ENCODE results near the gene ARMC2. TPM values are rescaled to one million over a fixed set of nuclear protein-coding genes. Genes with fewer than 3 reads are reported as not detected.

ARMC2 gene
- total and polyA plus RNA-seq, 2 donors (not counting 3 experiments of a cell fraction or from before 2014, with no cell fraction given), result 1.7 to 3.7 TPM

DNA sequence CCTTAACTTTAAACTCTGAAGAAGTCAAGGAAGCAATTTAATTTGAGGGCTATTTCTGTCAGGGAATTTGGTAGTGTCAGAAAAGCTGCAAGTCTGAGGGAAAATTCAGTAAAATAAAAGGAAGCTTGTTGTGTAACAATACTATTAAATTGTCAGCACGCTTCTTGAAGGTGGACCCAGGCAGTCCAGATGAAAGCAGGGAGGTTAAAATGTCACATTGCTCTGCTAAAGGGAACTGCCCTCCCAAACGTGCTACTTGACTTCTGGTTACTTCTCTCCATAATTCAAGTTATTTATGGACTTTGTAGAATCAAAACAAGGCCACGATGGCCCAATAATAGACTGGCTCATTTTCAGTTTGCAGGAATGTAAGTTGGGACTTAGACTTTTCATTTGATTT lies 28.2 kb upstream of the ARMC2 start:
- Histone ChIP-seq H2AFZ (ENCODE audit: low read depth, low read length) (no peak overlapping the region), H4K20me1 (replicated peaks; ENCODE audit: control insufficient read depth, extremely low read depth, insufficient read depth, low read length) (no peaks in the 10 kb centered on the region), H3K9ac (replicated peaks; ENCODE audit: extremely low read depth, insufficient read depth, low read length) (no peak overlapping the region), H3K4me2 (ENCODE audit: insufficient read depth, low read length) (no peak overlapping the region), H3K4me3 (replicated peaks in 1 of 3; ENCODE audit: insufficient read depth in 1 of 3, low read depth in 1 of 3, low read length in 3 of 3) (no peak overlapping the region), H3K9me3 (replicated peaks; ENCODE audit: control insufficient read depth, insufficient read depth, low read length) (no peaks in the 10 kb centered on the region), H3K4me1 (ENCODE audit: control insufficient read depth, extremely low read depth, insufficient read depth, low read length) (no peaks in the 10 kb centered on the region), H3K9me1 (replicated peaks; ENCODE audit: control insufficient read depth, extremely low read depth, insufficient read depth, low read length) (no peaks in the 10 kb centered on the region), H3K27me3 (ENCODE audit: control insufficient read depth in 2 of 2, insufficient read depth in 2 of 2, low read length in 2 of 2) (peaks cover 0 to 2% of the 10 kb centered on the region in 2 experiments), H3K36me3 (ENCODE audit: control insufficient read depth in 2 of 2, extremely low read depth in 1 of 2, insufficient read depth in 2 of 2, low read length in 2 of 2) (no peaks in the 10 kb centered on the region), H3K27ac (ENCODE audit: insufficient read depth, low read depth, low read length) (no peak overlapping the region), H3K79me2 (ENCODE audit: control insufficient read depth, insufficient read depth, low read length) (no peaks in the 10 kb centered on the region)
- no peak for FAIRE-seq
- BruUV-seq (replicated peaks), result no TSS peak
- ChIA-PET CTCF (no interaction called here), POLR2A (no interaction called here)
- TF ChIP-seq, protein P1, sequence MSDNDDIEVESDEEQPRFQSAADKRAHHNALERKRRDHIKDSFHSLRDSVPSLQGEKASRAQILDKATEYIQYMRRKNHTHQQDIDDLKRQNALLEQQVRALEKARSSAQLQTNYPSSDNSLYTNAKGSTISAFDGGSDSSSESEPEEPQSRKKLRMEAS (IDR thresholded peaks at IDR 0.05; ENCODE audit: insufficient read depth, insufficient read length), result no peak
- TF ChIP-seq, protein P2, sequence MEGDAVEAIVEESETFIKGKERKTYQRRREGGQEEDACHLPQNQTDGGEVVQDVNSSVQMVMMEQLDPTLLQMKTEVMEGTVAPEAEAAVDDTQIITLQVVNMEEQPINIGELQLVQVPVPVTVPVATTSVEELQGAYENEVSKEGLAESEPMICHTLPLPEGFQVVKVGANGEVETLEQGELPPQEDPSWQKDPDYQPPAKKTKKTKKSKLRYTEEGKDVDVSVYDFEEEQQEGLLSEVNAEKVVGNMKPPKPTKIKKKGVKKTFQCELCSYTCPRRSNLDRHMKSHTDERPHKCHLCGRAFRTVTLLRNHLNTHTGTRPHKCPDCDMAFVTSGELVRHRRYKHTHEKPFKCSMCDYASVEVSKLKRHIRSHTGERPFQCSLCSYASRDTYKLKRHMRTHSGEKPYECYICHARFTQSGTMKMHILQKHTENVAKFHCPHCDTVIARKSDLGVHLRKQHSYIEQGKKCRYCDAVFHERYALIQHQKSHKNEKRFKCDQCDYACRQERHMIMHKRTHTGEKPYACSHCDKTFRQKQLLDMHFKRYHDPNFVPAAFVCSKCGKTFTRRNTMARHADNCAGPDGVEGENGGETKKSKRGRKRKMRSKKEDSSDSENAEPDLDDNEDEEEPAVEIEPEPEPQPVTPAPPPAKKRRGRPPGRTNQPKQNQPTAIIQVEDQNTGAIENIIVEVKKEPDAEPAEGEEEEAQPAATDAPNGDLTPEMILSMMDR (IDR thresholded peaks at IDR 0.05; ENCODE audit: extremely low read depth in 1 of 2, insufficient read depth in 1 of 2, low read depth in 1 of 2, low read length in 2 of 2), result no peak
- no peak for TF ChIP-seq GATA2 (IDR thresholded peaks at IDR 0.05; ENCODE audit: insufficient read depth, insufficient read length, low read depth, low read length)
- no peak for TF ChIP-seq JUN (IDR thresholded peaks at IDR 0.05; ENCODE audit: borderline replicate concordance, insufficient read depth, insufficient read length, low read depth)
- TF ChIP-seq POLR2A (IDR thresholded peaks at IDR 0.05; ENCODE audit: low read depth, low read length), result no peak
- no peak for TF ChIP-seq POLR2AphosphoS5 (IDR thresholded peaks at IDR 0.05; ENCODE audit: insufficient read depth, low read depth, low read length)
- no peak for TF ChIP-seq EZH2 (IDR thresholded peaks at IDR 0.05; ENCODE audit: borderline replicate concordance, low read depth, low read length, severe bottlenecking)
- no peak for TF ChIP-seq FOS (IDR thresholded peaks at IDR 0.05; ENCODE audit: borderline replicate concordance, insufficient read depth, low read length)
- no peak for TF ChIP-seq MYC (IDR thresholded peaks at IDR 0.05; ENCODE audit: low read depth, low read length)
- intact Hi-C loops (cut with micrococcal nuclease), result no loop called here
- no peak for DNase-seq (ENCODE audit: low read depth, low spot score)
- dilution Hi-C loops (cut with MboI; ENCODE audit: extremely low pct_ligation_motif_present, low sequenced_read_pairs), result no loop called here
